Jurkat, Clone E6-1 (cell line): ENCODE data around the gene HS3ST2.
"Not testable (repeated sequence)": the region's sequence is repeated elsewhere in the genome, so short reads cannot be mapped to it uniquely, and the experiment has no call there.

ENCODE experiments used
- DNase-seq: peaks from one replicate; pipeline ENCODE4 v3.0.0-alpha.2; 2011; ENCODE audit warnings: low read depth, low spot score
- H3K4me3 ChIP-seq: 2 replicates; pipeline ENCODE4 v1.5.1; 2011; ENCODE audit warnings: mild to moderate bottlenecking, low read length, control low read depth, moderate library complexity

Gene HS3ST2

GRCh38 chr16:22924492-22924891 lies 110.5 kb downstream of the HS3ST2 start:
- no peak overlapping the region for H3K4me3 ChIP-seq
- DNase-seq, result no peak

DNA sequence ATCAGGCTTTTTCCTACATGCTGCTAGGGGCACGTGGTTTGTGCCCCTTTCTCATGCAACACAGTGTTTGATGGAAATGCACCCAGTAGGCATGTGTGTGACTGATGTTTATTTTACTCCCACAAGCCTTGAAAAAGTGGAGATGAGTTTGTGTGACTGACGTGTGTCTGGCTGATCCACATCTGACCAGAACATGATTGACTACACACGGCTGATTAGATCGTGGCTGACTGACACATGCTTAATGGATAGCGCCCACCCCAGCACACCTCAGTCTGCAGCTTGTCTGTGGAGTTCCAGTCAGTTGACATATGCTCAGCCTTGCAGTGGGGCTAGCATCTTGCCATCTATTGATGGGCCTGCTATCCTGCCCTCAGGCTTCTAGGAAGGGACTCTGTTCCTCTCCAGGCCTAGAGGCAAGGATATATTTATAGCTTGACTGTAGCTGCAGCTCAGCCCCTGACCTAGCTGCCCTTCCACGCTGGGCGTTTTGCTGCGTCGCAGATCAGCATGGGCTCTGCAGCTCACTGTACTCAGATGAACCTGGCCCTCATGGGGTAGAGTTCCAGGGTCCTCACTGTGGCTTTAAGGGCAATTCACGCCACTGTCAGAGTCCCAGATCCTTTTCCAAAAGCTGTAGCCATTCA lies 112.3 kb downstream of the HS3ST2 start:
- DNase-seq, result no peak
- H3K4me3 ChIP-seq, result no peak overlapping the region

GRCh38 chr16:22927306-22927705 lies 113.3 kb downstream of the HS3ST2 start:
- DNase-seq, result no peak
- H3K4me3 ChIP-seq, result no peak overlapping the region

GRCh38 chr16:22928882-22929435 lies 115.0 kb downstream of the HS3ST2 start:
- no peak for DNase-seq
- no peak overlapping the region for H3K4me3 ChIP-seq

DNA sequence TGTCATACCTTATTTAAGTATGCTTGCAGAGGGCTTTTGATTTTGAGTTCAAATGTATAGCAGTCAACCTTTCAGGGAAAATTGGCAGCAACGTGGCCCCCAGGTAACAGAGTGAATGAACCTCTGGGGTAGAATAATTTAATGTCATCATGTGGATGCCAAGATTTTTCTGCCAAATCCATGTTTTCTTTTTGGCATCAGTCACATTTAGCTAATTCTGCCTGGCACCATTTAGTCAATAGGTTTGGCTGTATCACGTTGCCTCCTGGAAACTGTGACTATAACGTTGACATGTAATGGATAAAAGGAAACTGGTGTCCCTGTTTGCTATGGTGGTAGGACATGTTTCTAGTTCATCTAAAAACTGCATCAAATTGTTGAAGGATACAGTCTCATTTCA lies 115.5 kb downstream of the HS3ST2 start:
- H3K4me3 ChIP-seq, result no peak overlapping the region
- DNase-seq, result no peak

DNA sequence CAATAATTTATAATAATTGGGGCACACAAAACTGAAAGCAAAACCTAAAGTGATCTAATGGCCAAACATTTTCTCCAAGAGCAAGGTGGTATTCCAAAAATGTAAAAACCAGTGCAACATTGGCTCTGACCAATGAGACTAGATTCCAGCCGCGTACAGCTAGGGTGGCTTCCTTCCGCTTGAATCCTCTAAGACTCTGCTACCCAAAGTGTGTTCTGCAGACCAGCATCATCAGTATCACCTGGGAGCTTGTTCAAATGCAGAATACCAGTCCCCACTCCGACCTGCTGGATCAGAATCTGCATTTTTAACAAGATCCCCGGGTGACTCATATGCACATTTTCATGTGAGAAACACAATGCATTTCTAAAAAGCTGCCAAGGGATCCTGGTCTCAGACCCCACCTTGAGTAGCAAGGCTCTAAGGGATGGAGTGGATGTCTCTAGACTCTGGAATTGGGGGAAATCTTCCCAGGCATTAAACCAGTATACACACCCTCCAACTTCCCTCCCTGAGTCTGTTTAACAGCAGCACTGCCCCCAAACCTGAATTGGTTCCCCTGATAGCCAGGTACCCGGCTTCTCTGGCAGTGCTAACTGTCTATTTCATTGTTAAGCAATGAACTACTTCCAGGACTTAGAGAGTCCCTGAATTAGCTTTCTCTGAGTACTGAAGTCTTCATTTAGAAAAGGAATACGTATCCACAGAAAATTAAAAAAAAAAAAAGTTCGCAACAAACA lies 118.2 kb downstream of the HS3ST2 start:
- no peak overlapping the region for H3K4me3 ChIP-seq
- DNase-seq, result no peak

- no peak overlapping the region for H3K4me3 ChIP-seq
- no peak for DNase-seq
Measured at GRCh38 chr16:22933173-22933572, 119.2 kb downstream of the HS3ST2 start.

GRCh38 chr16:22934786-22935185 lies 120.8 kb downstream of the HS3ST2 start:
- no peak overlapping the region for H3K4me3 ChIP-seq
- no peak for DNase-seq

GRCh38 chr16:22937169-22937568 lies 123.2 kb downstream of the HS3ST2 start:
- no peak overlapping the region for H3K4me3 ChIP-seq
- DNase-seq, result no peak

- no peak overlapping the region for H3K4me3 ChIP-seq
- DNase-seq, result no peak
Measured at GRCh38 chr16:22938647-22939046, 124.7 kb downstream of the HS3ST2 start.

- not testable (repeated sequence) for DNase-seq, H3K4me3 ChIP-seq
Measured at GRCh38 chr16:22939744-22940363, 125.9 kb downstream of the HS3ST2 start.

DNA sequence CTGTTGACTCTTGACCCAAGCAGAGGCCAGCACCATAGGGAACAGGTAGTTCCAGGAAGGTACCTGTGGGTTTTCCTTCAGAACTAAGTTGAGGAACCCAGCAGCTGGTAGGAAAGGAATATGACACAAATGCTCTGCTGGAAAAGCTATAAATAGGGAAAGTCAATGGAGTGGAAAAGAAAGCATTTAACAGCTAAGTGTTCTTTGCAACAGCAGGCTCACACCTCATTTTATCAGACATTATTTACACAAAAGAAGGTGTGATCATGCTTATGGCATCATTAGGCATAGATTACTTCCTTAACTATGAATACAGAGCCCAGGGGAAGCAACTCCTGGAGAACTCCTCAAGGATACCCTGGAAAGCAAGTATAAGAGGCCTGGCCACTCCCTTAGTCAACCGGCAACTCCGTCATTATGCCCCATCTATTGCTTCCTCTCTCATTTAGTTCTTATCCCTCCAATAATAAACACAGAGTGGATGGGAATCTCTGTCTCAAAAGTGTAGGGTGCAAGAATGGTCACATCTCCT lies 128.1 kb downstream of the HS3ST2 start:
- H3K4me3 ChIP-seq, result no peak overlapping the region
- DNase-seq, result no peak

- no peak overlapping the region for H3K4me3 ChIP-seq
- no peak for DNase-seq
Measured at GRCh38 chr16:22942811-22943210, 128.8 kb downstream of the HS3ST2 start.

GRCh38 chr16:22945361-22945760 lies 131.4 kb downstream of the HS3ST2 start:
- no peak for DNase-seq
- H3K4me3 ChIP-seq, result no peak overlapping the region

- no peak overlapping the region for H3K4me3 ChIP-seq
- DNase-seq, result no peak
Measured at GRCh38 chr16:22946433-22946832, 132.5 kb downstream of the HS3ST2 start.

GRCh38 chr16:22948058-22948602 lies 134.2 kb downstream of the HS3ST2 start:
- H3K4me3 ChIP-seq, result no peak overlapping the region

DNA sequence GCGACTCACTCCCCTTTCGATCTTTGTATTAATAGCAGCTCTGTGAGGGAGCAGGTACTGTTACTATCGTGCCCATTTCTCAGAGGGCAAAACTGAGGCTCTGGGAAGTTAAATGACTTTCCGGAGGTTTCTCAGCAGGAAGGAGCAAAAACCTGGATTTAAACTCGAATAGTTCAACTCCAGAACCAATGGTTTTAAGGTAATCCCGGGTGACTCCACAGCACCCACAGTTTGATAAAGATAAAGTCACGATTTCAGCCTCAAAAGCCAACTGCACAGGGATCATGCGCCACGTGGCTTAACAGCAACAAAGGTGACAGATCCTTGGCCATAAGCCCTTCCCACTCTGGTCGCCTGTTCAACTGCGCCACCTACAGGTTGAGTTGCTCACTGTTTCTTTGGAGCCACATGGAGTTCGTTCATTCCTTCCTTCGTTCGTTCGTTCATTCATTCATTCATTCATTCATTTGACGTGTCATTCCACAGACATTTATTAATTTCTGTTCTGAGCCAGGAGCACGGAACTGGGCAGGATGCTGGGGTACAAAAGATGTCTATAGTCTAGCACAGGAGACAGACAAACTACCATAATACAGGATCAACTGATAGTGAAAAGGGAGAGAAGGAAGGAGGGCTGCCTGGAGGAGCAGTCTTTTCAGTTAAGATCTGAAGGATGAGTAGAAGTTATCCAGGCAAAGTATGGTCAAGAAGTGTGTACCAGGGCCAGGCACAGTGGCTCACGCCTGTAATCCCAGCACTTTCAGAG lies 134.8 kb downstream of the HS3ST2 start:
- DNase-seq, result peak; percentile 75
- H3K4me3 ChIP-seq, result no peak overlapping the region

More at GRCh38 chr16:22948058-22948602, 134.2 kb downstream of the HS3ST2 start:
- DNase-seq, result no peak

- no peak overlapping the region for H3K4me3 ChIP-seq
- DNase-seq, result no peak
Measured at GRCh38 chr16:22955461-22956070, 141.6 kb downstream of the HS3ST2 start.
